GM18867 (cell line): Measurements from ENCODE around the gene BLVRB.
"Not testable (repeated sequence)": the region's sequence is repeated elsewhere in the genome, so short reads cannot be mapped to it uniquely, and the experiment has no call there.

ENCODE experiments used
- ATAC-seq: cut with Tn5 transposase; IDR thresholded peaks from one replicate; pipeline ENCODE4 v1.9.1; 2021; ENCODE audit warnings: mild to moderate bottlenecking, moderate library complexity; ENCODE audit not compliant: unreplicated experiment

Gene BLVRB

DNA sequence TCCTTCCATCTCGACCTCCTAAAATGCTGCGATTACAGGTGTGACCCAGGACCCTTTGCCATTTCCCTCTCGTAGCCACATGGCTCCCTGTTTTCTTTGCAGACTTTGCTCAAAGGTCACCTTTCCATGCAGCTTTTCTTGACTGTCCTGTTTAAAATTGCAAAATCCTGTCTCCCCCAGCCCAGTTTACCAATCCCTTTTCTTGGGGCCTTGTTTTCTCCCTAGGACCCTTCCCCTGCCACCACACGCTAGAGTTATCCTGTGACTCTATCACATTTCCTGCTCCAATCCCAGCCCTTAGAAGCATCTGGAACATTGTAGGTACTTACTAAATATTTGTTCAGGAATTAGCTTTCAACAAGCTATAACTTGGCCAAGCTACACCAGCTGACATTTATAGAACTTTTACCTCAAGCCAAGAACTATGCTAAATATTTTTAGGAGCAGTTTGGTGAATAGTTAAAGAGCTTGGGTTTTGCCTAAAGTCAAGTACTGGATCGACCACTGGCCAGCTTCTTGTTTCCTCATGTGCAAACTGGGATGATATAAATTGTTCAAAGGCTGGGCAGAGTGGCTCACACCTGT is 12.3 kb downstream of the BLVRB start:
- no peak for ATAC-seq

DNA sequence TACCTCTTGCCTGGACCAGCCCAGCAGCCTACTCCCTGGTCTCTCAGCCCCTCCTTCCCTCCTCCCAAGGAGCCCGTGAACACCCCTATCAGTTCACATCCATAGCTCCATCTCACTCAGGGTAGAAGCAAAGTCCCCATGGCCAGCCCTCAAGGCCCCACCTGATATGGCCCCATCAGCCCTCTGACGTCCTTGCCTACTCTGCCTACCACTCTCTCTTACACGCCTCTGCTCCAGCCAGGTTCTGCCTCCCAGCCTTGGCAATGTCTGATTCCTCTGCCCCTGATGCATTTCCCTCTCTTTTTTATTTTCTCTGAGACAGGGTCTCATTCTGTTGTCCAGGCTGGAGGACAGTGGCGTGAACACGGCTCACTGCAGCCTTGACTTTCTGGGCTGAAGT is 13.5 kb downstream of the BLVRB start:
- no peak for ATAC-seq

DNA sequence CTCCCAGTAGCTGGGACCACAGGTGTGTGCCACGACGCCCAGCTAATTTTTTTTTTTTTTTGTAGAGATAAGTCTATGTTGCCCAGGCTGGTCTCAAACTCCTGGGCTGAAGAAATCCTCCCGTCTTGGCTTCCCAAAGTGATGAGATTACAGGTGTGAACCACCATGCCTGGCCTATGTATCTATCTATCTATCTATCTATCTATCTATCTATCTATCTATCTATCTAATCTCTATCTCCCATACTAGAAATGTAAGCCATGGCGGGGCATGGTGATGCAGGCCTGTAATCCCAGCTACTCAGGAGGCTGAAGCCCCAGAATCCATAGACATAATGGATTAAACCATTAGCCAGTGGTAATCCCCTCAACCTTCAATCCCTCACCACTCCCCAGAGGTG is 14.9 kb downstream of the BLVRB start:
- no peak for ATAC-seq

DNA sequence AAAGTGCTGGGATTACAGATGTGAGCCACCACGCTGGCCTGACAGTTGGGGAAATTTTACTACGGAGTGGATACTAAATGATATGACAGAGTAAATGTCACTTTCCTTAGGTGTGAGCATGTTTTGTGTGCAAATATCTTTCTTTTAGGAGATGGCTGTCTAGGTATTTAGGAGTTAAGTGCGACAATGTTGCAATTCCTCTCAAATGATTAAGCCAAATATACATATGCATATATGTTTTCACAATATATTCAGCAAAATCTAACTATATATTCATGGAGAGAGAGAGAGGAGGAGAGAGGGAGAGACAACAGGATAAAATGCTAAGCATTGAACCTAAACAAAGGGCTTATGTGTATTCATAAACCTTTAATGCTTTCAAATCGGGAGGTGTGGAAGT is 16.0 kb downstream of the BLVRB start:
- no peak for ATAC-seq

DNA sequence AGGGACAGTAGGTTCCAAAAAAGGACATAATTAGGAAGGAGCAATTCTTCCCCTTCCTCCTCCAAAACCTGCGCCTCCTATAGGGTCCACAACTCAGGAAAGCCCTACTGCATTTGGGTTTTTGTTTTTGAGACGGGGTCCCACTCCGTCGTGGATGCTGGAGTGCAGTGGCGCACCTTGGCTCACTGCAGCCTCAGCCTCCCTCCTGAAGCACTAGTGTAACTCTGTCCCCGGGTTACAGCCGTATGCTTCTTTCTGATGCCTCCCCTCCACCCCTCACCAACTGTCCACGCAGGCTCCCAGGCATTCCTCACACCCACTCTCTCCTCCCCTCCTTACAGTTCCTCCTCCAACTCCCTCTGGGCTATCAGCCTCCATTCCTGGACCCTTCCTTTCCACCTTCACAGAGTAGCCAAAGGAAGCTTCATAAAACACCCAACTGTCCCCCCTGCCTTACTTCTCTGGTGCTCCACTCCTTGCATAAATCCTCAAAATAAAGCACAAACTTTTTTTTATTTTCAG is 19.2 kb downstream of the BLVRB start:
- no peak for ATAC-seq

DNA sequence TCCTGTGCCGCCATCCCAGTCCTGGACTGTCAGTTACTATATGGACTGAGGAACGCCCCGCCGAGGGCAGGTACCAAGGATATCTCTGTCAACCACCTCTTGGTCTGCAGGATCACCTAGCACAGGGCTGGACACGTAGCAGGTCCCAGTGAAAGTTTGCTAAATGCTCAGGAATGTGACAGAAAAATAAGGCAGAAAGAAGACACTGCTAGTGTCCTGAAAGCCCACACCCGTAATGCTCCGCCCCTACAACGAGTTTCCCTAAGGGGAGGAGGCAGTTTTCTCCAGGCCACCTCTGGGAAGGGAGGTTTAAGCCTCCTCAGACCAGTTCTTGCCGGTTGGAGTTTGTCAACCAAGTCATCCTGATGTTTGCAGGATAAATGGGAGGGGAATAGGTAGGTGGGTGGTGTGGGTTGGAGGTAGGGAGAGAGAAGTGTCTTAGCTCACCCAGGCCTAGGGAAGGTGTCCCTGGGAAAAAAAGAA is 19.7 kb downstream of the BLVRB start:
- ATAC-seq: no peak

DNA sequence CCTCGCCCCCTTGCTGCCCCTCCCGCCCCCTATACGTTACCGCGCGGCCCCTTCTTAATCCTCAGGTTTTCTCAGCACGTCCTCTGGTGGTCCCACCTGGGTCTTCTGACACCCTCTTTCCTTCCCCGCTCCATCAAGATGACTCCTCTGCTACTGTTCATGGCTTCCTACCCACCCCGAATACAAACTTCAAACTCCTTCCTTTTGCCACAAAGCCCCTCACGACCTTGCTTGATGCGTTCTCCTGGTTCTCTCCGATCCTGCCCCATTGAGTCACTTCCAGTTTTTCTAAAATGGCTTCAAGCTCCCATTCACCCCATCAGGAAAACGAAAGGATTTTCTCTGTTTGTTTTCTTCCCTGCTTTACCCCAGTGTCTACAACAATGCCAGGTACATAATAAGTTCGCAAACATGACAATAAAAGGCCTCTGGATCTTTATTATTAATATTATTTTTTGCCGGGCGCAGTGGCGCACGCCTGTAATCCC is 20.7 kb downstream of the BLVRB start:
- ATAC-seq: no peak

DNA sequence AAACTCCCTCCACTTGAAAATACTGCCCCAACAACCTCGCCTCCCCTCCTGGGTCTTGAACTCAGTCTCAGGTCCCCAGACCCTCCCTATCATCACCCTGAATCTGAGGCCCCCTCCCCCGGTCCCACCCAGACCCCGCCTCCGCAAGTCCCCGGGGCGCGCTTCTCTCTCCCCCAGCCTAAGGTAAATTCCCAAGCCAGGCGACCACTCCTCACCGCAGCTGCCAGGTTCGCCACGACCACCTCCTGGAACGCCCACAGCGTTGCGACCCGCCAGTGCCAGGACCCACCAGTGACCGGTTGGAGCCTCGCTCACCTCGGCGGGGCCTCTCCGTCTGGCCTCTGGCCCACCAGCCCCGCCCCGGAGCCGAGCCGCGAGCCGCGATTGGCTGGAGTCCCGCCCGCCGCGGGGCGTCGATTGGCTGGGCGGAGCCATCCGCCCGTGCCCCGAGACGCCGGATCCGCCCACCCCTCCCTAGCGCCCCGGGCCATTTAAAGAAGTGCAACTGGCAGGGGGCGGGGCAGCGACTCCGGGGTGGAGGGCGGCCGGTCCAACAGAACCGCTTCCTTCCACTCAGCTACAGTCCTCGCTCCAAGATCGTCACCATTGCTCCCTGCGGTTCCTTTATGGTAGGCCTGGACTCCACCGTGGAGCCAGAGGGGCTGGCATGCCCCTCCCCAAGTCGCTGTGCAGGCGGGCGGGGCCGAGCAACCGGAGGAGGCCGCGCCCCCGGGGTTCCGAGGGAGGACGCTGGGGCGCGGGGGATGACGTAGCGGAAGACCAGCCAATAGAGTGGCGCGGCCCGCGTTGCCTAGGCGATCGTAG is 21.3 kb downstream of the BLVRB start, which contains the start of gene SERTAD3:
Gene SERTAD3, minus strand, starts transcription at position 336 of the 825 bp plus-strand sequence. CDS start 2,255 bp downstream, outside the sequence.
- peak; percentile 67 for ATAC-seq

DNA sequence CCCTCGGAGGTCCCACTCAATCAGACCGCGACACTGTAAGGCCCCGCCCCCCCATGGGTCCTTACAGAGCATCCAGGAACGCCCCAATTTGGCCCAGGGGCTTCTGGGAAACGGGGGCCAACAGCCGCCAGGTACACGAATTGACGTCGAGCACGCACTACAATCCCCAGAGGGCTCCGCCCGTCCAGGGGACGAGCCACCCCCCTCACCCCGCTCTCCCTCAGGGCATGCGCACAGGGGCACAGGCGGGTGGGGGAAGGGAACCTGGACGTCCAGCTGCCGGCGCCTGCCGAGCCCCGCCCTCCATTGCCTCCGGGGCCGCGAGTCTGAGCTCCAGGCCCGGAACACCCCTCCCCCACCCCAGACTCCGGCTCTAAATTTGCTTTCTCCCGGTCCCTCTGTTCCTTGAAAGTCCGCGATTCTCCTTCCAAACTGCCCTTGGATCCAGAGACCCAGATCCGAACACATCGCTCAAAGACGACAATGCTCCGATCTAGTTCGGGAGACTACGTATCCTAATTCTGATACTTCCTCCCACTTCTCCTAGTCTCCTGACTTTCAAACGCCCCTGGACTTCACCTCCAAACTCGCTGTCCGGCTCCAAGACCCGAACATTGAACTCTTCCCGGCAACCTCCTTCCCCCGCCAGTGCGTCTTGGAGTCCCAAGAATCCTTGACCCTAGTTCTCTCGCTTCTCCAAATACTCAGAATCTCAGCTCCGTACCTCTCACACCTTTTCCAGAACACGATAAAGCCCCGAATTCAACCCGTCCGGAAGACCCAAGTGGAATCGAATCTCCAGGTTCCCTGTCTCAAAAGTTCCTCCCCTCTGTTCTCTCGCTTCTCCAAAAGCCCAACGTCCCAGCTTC is 22.2 kb downstream of the BLVRB start:
- ATAC-seq: peak; percentile 67

DNA sequence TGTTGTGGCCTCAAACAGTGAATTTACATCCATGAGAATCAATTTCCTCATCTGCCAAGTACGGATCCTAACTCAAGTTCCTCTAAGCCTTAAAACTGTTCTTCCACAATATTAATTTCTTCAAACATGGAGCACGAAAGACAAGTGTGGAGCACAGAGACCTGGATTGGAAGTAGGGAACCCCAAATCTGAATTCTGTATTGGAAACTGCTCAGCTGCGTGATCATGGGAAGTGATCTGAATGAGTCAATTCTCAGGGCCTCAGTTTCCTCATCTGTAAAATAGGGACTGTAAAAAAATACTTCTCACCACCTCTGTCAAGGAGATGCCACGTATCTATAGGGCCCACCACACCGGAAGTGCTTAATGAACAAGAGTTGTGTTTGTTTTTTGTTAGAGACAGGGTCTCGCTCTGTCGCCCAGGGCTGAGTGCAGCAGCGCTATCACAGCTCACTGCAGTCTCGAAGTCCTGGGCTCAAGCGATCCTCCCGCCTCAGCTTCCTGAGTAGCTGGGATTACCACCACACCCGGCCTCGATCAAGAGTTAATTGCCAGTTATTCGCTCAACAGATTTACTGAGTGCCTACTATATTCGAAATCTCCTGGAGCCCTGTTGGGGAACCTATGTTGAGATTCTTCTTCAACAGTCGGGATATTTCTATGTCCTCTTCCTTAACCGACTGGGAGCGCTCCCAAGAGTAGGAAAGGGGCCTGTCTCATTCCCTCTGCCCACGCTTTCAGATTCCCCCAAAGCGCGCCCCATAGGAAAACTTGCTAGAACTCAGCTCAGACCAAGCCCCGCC is 23.0 kb downstream of the BLVRB start:
- no peak for ATAC-seq

DNA sequence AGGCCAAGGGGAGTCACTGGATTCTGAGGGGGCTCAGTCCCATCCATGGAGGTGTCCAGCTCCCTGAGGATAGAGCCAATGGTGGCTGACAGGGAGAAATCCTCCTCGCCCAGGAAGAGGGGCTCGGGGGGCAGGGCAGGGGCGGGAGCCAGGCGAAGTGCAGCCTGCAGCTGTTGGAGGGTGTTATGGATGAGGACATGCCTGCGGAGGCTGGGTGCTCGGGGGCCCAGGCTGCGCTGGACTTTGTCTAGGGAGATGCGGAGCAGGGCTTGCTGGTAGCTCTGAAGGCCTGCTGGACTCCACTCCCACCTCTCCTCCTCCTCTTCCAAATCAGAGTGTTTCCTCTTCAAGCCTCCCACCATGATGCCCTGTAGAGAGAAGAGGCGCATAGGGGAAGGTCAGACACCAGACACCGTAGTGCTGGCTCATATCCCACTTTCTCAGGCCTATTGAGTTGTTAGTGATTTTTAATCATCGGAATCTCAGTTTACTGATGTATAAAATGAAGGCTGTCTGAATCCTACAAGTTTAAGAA is 23.8 kb downstream of the BLVRB start:
- ATAC-seq: no peak

DNA sequence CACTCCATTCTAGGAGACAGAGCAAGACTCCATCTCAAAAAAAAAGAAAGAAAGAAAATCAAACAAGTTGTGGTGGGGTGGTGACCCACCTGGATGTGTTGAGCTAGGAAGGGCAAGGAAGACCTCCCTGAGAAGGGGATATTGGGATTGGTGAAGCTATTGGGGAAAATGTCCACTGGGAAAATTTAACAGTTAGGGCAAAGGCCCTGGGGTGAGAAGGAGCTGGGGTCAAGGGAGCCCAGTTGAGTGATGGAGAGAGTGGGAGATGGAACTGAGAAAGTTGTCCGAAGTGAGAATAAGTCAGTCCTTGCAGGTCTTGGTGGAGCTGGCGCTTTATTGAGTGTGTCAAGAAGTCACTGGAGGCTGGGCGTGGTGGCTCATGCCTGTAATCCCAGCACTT is 27.3 kb downstream of the BLVRB start:
- ATAC-seq: no peak

DNA sequence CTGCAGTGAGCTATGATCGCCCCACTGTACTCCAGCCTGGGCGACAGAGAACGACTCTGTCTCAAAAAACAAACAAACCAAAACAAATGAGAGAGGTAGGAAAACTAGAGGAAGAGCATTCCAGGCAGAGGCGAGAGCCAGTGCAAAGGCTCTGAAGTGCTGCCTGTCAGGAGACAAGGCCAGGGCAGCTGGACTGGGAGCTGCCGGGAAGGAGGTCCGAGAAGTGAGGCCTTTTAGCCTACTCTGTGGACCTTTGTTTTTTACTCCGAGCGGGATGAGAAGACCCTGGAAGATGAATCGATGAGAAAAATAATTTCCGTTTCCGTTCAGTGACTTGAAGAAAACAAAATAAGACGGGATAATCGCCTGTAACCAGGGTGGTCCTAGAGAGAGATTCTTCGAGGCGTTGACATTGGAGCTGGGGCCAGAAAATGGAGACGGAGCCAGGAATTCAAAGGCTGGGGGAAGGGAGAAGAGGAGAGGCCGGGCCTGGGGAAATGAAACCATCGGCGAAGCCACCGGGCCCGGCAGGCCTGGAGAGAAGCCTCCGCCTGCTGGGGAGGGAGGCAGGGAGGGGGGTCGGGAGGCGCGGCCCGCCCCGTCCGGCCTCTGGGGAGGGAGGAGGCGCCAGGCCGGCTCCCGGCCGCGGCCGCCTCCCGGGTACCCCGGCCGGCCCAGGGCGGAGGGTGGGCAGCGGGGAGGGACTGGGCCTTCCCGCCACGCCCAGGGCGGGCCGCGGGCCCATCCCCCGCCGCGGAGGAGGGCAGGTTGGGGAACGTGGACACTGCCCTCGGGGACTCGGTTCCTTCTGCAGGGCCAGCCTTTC is 31.9 kb downstream of the BLVRB start:
- ATAC-seq: peak; percentile 58

DNA sequence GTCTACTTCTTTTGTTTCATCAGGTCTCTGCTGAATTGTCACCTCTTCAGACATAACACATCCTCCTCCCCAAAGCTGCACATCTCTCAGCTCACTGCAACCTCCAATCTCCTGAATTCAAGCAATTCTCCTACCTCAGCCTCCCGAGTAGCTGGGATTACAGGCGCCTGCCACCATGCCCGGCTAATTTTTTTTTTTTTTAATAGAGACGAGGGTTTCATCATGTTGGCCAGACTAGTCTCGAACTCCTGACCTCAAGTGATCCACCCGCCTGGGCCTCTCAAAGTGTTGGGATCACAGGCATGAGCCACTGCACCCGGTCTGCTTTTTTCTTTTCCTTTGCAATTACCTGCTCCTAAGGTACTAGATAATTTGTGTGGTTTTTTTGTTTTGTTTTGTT is 32.8 kb downstream of the BLVRB start:
- not testable (repeated sequence) for ATAC-seq

DNA sequence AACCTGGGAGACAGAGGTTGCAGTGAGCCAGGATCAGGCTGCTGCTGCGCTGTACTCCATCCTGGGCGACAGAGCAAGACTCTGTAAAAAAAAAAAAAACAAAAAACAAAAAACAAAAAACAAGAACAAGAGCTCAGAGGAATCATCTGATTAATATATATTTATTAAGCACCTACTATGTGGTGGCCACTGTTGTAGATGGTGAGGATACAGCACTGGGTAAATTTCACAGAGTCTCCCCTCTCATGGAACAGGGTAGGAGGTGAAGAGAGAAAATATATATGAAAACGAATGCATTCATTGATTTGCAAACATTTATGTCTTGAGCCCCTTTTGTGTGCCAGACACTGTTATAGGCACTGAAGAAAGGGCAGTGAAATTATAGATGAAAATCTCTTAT is 33.8 kb downstream of the BLVRB start:
- ATAC-seq: no peak

DNA sequence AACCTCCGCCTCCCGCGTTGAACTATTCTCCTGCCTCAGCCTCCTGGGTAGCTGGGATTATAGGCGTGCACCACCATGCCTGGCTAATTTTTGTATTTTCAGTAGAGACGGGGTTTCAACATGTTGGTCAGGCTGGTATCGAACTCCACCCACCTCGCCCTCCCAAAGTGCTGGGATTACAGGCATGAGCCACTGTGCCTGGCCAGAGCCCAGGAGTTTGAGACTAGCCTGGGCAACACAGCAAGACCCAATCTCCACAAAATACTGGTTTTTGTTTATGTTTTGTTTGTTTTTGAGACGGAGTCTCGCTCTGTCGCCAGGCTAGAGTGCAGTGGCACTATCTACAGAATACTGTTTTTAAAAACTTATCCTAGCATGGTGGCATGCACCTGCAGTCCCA is 35.3 kb downstream of the BLVRB start:
- not testable (repeated sequence) for ATAC-seq

DNA sequence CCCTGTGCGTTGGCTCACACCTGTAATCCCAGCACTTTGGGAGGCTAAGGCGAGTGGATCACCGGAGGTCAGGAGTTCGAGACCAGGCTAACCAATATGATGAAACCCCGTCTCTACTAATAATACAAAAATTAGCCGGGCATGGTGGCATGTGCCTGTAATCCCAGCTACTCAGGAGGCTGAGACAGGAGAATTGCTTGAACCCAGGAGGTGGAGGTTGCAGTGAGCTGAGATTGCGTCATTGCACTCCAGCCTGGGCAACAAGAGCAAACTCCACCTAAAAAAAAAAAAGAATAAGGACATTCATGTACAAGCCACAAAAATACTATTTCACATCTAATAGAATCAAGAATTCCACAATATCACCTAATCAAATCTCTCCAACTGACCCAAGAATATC is 37.3 kb downstream of the BLVRB start:
- ATAC-seq: not testable (repeated sequence)

DNA sequence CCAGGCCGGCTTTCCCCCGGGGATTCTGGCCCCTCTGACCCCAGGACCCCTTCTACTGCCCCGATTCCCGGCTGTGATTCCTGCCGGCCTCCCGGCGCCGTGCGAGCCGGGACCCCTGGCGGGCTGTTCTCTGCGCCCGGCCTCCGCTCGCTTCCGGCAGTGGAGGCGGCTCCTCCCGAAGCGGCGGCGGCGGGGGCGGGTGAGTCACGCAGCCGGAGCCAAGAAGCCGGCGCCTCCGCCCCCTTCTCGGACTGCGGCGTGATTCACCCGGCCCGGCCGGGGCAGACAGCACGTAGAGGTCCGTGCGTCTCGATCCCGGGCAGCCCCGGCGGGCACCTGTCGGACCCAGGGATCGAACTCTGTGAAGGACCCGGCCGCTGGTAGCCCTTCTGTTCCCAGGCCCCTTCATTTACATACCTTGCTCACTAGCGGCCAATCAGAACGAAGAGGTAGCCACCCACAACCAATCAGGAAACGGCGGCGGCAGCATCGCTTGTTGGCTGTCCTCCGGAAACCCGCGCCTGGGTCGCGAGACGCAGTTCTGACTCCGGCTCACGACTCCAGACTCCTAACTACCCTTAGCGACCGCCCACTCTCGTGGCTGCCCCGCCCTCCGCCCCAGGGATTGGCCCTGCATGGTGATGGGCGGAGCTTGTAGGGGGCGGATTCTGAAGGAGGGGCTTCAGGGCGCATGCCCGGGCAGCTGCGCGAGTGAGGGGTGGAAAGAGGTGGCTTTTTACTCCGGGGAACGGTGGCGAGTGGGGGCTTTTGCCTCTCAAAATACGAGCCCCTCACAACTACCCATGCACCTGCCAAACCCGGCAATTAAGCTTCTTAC is 39.9 kb downstream of the BLVRB start, which contains the start of gene SERTAD1:
Gene SERTAD1, minus strand, starts transcription at position 543 of the 838 bp plus-strand sequence. CDS start 2,446 bp downstream, outside the sequence.
- peak; percentile 82 for ATAC-seq
